HG03520 (cell line): Measurements from ENCODE around the gene MAGI1.
A peak's percentile ranks its signal among the peaks of the same experiment; 100 is the strongest.

ENCODE experiments used
- ATAC-seq: cut with Tn5 transposase; IDR thresholded peaks from one replicate; pipeline ENCODE4 v1.9.1; 2021; ENCODE audit warnings: mild to moderate bottlenecking, moderate library complexity; ENCODE audit not compliant: unreplicated experiment

The MAGI1 gene

DNA sequence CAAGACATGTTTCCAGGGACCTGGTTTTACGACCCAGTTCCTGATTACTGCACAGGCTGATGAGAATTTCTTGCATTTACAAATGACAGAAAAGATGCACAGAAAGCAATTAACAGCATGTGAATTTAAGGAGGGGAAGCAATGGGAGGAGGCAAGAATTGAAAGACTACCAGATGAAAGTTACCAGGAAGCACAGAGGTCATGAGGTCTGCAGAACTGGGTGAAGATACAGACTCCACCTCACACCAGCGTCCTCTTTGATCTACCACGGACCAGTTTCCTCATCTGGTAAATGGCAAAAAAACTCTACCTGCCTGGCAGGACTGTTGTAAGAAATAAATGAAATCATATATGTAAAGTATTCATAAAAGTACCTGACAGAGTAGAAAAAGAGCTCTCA, 266.0 kb downstream of the MAGI1 start:
- ATAC-seq: no peak

DNA sequence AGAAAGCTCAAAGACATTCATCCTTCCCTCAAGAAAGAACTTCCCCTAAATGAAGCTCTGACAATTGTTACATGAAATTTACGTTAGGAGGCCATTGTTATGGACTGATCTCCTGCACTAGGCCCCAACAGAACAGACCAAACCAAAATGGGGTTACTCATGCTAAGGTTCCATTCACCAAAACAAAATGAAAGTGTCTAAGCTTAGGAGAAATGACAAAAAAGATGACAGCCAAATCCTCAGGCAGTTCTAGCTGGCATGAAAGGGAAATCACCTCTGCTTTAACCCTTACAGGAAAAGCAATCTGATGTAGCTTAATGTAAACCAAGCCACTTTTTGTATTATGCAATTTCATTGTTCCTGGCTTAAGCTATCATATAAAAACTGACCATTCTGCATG, 271.2 kb downstream of the MAGI1 start:
- no peak for ATAC-seq

DNA sequence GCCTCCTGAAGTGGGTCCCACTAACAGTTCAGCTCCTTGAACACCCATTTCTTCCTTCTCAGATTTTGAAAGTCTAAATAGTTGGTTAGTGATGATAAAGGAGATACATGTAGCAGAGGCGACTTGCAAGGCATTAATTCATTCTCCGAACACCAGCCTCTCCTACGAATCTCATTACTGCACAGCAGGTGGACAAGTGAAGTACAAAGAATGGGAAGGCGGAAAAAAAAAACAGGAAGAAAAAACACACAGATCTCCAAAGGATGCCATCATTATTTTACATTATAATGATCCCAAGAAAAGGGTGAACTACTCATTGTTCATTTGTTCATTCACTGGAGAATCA, 276.5 kb downstream of the MAGI1 start:
- no peak for ATAC-seq

DNA sequence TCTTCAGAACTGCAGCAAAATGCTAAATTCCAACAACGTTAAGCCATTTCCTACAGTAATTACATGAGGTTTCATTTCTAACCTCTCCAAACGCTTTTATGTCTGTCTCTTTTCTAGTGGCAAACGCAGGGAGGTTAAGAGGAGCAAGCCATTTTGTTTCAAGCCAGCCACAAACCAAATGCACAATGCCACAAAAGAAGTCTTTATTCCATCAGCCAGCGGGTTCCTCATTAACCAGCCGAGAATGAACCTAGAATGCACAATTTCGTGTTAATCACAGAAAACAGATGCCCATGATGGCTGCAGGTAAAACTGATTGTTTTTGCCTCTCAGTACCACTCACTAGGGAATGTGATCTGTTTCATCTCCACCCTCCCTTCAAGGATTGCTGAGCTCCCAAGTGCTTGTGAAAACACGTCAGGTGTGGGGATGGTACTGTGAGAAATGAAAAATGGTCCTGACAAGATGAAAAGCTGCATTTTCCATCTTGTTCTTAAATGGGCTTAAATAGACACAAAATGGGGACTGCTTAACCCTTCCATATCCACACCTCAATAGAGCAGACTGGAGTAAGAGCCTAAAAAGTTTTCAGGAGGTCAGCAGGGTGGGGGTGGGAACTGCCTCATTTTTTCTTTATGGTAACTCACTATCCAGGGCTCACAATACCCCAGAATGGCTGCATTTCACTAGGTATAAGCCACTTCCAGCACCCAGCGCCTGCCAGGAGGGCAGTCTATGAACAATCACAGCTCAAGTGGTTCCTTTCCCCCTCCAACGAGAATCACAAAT, 277.1 kb downstream of the MAGI1 start:
- ATAC-seq: no peak

DNA sequence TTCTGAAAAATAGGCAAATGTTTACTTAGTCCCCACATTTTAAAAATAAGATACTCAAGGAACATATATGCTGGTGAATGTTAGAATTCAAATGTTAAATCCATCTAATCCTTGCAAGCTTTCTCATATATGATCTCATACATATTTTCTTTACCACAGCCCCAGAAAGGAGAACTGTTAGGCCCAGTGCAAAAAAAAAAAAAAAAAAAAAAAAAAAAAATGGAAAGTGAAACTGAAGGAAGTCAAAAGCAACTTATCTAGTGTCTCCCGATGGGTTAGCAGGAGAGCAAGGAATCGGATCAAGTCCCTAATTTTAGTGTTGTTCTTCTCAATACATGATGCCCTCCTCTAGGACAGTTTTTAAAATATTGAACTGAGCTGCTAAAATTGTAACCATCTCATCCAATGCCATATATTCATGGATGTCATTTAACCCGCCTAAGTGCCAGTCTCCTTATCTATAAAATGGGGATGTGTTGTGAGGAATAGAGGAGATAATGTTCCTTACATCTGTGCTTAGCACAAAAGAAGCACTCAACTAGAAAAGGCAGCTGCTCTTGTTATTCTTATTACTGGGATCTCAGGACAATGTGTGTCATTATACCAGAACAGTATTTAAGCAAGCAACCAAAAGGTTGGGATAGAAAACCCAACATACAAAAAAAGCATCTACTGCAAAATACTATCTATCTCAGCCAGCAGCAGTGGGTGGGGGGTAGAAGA, 279.7 kb downstream of the MAGI1 start:
- ATAC-seq: no peak

DNA sequence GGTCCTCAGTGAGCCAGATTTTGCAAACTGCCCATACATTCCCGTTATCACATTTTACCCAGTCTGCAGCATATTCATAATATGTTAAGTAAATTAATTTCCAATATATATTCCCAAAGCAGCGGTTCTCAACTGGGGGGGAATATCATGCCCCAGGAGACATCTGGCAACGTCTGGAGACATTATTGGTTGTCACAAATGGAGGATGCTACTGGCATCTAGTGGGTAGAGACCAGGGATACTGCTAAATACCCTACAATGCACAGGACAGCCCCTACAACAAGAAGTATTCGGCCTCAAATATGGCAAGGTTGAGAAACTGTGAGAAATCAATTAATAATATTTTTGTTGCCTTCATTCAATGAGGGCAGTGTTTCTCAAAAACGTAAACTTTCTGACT, 280.3 kb downstream of the MAGI1 start:
- no peak for ATAC-seq

DNA sequence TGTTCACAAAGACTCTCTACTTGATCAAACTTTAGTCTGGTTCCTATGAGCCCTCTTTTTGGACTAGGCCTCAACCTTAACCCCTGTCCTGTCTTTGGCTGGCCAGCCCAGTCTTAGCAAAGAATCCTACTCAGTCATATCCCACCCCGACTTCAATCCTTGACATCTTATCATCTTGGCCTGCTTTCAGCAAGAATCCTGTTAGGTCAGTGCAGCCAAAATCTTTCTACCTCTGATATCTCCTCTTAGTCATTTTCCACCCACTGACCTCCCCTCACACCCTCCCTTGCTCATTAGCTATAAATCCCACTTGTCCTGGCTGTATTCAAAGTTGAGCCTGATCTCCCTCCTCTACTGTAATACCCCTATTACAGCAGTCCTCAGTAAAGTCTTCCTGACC, 286.1 kb downstream of the MAGI1 start:
- no peak for ATAC-seq

DNA sequence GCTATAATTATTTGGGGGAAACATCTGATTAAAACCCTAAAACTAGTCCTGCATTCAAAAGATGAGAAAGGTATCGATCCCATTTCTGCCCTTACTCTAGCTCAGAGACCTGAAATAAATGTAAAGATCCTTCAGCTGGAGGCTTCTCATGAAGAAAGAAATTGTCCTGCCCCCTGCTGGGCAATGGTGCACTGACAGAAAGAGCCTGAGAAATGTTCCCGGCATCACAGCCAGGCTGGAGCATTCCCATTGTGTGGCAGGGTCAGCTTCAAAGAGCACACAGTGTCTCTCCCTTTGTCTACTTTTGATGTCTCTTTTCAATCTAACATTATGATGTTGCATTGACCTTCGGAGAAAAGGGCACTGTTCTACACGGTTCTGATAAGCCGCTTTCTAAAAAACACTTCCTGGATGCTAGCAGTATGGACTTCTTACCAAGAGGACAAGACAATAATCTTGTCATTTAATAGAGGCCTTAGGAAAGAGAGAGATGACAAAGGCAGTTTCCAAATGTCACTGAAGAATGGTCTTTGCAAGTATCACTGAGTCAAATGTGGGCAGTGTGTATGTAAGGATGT, 287.5 kb downstream of the MAGI1 start:
- ATAC-seq: no peak

DNA sequence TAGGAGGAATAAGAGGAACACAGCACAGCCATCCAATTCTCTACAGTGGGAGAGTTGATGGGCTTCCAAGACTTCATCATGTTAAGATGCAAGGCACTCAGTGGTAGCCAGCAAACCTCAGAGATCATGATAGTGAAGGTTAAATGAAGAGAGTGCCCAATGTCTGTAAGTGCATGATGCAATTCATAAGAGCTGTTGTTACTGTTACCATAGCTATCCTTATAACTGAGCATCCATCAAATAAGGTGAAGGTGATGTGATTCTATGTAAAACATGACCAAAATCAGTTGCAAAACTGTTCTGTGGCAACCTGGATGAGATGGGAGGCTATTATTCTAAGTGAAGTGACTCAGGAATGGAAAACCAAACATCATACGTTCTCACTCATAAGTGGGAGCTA, 289.7 kb downstream of the MAGI1 start:
- no peak for ATAC-seq

DNA sequence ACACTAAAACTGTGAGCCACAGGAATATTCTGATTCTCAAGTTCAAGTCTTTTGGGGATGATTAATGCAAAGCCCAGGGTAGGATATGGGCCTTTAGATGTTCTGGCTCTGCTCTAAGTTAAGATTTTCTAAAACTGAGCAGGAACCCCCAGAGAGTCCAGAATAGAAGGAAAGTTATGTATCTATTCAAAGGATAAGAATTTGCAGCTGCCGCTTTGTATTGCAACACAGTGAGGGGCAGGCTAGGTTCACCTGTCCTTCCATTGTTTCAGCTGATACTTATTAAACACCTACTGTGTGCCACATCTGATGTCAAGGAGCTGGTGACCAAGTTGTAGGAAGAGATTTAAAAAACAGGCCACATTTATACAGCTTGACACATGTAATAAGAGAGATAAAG, 290.4 kb downstream of the MAGI1 start:
- ATAC-seq: no peak

DNA sequence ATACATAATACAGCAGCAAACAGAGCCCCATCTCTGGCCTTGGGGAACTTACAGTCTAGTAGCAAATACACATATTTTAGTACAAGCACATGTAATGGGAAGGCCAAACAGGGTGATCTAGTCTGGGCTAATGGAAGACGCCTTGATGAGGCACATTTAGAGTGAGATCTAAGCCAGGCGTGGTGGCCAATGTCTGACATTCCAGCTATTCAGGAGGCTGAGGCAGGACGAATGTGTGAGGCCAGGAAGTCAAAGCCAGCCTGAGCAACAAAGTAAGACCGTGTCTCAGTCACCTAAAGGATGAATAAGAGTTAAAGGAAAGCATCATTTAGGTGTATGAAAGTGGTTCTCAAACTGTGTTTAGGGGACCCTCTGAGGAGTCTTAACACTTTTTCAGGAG, 291.9 kb downstream of the MAGI1 start:
- ATAC-seq: no peak

DNA sequence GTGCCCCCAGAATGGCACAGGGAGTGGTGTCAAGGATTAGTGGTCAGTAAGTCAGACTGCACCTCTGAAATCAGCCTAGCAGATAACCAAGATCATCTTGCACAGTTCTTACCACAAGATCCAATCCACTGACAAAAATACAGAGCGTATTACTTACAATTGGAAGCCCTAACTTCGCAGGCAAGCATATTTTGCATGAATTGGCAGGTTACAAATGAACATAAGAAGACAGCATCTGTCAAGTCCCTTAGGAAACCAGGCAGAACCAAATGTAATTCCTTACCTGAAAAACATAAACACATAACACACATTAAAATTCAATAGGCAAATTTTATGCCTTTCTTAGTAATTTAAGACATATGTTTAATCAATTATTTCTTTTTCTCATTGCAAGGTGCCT, 293.4 kb downstream of the MAGI1 start:
- no peak for ATAC-seq

DNA sequence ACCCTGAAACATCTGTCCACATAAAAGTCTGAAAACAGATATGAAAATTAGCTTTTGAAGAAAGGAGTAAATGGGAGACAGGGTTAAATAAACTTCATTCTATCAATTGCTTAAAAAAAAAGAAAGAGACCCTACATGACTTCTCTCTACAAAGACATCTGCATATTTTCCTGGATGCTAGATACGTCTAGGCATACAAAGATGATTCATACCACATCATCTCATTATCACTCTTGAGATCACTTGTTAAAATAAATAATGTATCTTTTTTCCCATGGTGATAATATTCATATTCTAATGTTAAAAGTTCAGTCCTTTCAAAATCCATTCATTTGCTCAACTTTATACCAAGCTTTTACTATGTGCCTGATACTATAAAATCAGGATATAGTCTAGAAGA, 295.8 kb downstream of the MAGI1 start:
- no peak for ATAC-seq

DNA sequence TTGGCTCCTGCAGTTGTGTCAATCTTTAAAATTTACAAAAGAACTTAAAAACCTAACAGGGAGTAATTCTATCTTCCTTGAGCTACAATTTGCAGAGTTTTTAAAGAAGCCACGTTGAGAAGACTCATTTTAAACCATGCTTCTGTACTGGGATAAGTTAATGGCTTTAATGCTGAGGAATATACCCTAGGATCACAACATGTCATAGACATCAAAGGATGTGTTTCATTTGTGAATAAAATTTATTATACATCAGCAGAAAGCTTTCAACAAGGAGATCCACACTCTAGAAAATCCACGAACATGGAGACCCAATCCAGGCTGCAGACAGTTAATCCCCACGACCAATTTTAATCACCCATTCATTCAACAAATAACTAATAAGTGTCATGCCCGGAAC, 297.2 kb downstream of the MAGI1 start:
- ATAC-seq: no peak

DNA sequence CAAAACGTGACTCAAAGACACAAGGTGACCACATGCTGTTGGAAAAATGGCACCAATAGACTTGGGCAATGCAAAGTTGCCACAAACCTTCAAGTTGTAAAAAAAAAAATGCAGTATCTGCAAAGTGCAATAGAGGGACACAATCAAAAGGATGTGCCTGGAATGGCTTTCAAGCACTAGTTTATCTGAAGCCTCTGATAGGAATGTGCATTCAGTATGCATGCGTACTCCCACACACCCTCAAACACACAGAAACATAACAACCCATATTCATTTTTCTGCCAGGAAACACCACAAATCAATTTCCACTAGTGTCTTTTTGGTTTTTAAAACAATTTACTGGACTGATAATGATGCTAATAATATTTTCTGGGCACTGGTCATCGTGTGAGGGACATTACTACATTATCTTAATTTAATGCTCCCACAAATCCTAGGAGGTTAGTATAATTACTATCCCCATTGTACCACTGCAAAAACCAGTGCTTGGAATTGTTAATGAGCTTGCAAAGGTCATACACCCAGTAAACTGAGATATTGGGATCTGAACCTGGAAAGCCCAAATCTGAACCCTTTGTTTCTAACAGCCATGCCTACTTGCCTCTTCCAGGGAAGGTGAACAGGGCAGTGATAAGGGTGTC, 298.7 kb downstream of the MAGI1 start:
- no peak for ATAC-seq

DNA sequence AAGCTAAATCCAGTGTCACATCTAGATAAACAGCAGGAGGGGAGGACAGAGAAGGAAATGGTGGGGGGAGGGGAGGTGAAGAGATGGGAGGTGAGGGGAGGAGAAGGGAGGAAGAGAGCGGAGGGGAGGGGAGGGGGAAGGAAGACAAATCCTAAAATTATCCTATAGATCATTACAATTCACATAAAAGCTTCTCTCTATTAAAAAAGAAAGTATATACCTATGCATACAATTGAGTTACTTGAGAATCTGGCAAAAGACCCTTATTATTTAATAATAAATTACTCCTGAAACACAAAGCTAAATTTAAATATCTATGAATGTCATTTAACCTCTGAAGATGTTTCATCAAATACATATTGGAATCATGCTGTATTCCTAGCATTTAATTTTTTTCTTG, 303.9 kb downstream of the MAGI1 start:
- ATAC-seq: no peak

DNA sequence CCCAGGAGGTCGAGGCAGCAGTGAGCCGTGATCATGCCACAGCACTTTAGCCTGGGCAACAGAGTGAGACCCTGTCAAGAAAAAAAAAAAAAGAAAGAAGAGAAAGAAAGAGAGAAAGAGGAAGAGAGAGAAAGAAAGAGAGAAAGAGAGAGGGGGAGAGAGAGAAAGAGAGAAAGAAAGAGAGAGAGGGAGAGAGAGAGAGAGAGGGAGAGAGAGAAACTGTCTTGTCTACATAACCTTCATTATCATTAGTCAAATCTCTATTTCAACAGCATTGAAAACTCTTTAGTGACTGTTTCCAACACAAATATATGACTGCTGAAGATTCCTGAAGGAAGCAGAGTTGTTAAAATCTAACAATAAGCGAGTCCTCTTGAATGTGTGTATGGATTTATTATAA, 304.3 kb downstream of the MAGI1 start:
- no peak for ATAC-seq

DNA sequence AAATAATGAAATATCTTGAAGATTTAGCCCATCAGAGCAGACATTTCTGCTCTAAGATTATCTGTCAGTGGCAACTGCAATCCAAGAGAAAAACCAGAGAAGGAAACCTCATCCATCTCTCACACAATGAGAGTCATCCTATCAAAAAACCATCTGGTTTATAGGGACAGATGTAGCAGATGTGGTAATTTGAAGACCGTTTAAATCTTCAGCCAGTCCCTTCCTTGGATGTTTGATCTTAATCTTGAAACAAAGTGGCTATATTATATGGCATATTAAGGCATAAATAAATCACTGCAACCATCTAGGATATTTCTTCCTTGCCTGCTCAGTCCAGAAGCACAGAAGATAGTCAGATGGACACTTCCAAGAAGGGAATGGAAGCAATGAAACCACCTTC, 305.3 kb downstream of the MAGI1 start:
- no peak for ATAC-seq

DNA sequence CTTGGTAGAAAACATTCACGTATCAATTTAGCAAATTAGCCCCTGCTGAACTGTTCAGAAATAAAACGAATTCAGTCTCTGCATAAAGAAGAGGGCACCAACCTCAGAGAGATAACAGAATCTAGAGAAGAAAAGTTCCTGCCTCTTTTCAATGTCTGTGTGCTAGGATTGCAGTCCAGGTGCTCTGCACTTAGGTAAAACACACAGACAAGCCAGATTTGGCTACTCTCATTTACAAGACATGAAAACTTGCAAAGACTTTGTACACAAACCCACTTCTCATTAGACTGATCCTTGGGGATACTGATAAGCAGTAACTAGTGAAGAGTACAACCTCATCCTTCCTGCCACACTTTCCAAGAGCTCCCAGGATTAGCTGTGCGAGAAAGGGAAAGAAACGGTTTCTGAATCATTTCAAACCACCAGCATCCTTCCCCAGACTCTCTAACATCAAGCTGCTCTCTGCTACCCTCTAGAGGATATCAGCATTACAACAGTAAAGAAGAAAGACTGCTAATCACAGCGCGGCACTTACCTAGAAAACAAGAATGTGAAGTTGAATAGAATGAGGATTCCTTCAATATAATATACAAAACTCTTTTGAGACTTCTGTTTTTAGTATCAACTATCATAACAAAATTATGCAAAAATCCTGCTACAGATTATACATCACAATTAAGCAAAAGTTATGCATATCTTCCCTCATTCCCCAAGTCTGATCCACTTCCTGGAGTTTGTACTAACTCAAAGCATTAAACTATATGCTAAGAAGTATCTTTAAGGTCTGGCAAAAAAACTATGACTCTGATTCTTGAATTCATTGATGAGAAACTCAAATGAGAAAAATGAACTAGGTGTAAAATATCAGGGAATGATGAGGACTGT, 306.4 kb downstream of the MAGI1 start:
- ATAC-seq: peak; percentile 97

DNA sequence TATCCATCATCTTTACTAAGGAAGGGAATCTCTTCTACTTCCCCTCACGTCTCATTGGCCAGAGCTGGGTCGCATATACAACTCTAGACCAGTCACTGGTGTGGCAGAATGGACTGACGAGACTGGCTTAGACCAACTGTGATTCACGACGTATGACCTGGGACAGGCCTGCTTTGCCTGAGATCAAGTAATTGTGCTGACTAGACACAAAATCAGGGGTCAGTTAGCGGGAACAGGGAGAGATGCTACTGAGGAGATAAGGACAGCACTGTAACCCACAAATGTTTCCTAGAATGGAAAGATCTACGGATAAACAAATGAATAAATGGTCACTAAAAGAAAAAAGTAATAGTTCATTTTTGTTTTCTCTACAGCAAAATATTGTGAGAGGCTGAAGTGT, 308.3 kb downstream of the MAGI1 start:
- no peak for ATAC-seq

DNA sequence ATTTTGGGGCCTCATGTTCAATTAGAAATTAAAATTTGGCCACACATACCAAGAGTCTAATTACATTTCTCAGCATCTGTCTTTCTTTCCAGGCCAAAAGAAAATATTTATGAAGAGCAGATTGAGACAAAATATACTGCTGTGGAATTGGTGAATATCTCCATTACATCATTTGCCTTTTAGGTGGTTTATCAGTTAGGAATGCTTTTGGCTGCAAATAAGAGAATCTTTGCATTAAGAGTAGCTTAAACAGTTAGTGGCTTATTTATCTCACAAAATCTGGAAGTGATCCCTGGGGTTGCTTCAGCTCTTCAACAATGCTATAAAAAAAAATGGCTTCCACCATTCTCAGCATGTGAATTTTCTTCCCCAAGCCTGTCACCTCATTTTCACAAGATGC, 308.7 kb downstream of the MAGI1 start:
- no peak for ATAC-seq
